ENCODE results near the gene MYH7B. TPM values are rescaled to one million over a fixed set of nuclear protein-coding genes. Genes with fewer than 3 reads are reported as not detected.

MYH7B gene
- total and polyA plus RNA-seq, 7 donors = 5.7 to 101 (median 11.5) TPM

GRCh38 chr20:34956751-34957472 is 1.2 kb downstream of the MYH7B start:
- no peaks in the 10 kb centered on the region for H3K9me3 ChIP-seq
- 54 to 75% (median 69%) methylated on average over 21 of the region's 21 CpGs for WGBS, 3 donors
- no peak for DNase-seq
- no peak for TF ChIP-seq CTCF (IDR thresholded peaks at IDR 0.05)
- peak overlapping the region; percentile 96 for H3K27ac ChIP-seq
- H3K4me1 ChIP-seq = peaks cover 22% of the 10 kb centered on the region
- ATAC-seq = no peak
- no peak overlapping the region for H3K4me3 ChIP-seq
- no peaks in the 10 kb centered on the region for H3K27me3 ChIP-seq (ENCODE audit: insufficient read depth in 3 of 3, low read length in 2 of 3)
- intact Hi-C loops (cut with DNase I) = loop anchor here in 1 of 2 donors (1.0 to 5.0 kb wide), 2 partner anchors 84 to 135 kb away; partner anchors contain the start of gene TRPC4AP
- H3K36me3 ChIP-seq (ENCODE audit: insufficient read depth in 1 of 2, low read depth in 1 of 2) = no peaks in the 10 kb centered on the region

GRCh38 chr20:34964486-34964885 is 8.8 kb downstream of the MYH7B start:
- no peak overlapping the region for H3K4me3 ChIP-seq
- intact Hi-C loops (cut with DNase I) = no loop called here
- H3K9me3 ChIP-seq = no peaks in the 10 kb centered on the region
- DNase-seq (no peak), ATAC-seq (no peak)
- no peak overlapping the region for H3K27ac ChIP-seq
- H3K4me1 ChIP-seq = peaks cover 10% of the 10 kb centered on the region
- H3K27me3 ChIP-seq (ENCODE audit: insufficient read depth in 3 of 3, low read length in 2 of 3) = no peaks in the 10 kb centered on the region
- no peak for TF ChIP-seq CTCF (IDR thresholded peaks at IDR 0.05)
- H3K36me3 ChIP-seq (ENCODE audit: insufficient read depth in 1 of 2, low read depth in 1 of 2) = no peaks in the 10 kb centered on the region
- WGBS, 3 donors = 86 to 91% (median 90%) methylated on average over 5 of the region's 5 CpGs

DNA sequence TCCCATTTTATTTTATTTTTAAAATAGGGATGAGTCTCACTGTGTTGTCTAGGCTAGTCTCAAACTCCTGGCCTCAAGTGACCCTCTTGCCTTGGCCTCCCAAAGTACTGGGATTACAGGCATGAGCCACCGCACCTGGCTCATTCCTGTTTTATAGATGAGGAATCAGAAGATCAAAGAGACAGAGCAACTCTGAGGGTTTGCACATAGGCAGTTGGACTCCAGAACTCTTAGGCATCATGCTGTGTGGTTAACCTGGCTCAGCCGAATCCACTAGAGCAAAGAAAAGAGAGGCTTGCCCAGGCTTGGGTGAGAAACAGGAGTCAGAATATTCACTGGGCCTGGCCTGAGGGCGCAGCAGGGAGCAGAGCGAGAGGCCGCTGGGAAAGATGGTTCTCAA is 9.4 kb downstream of the MYH7B start:
- no peaks in the 10 kb centered on the region for H3K27me3 ChIP-seq (ENCODE audit: insufficient read depth in 3 of 3, low read length in 2 of 3)
- no peak overlapping the region for H3K27ac ChIP-seq
- DNase-seq (no peak), ATAC-seq (no peak)
- no peaks in the 10 kb centered on the region for H3K9me3 ChIP-seq
- H3K36me3 ChIP-seq (ENCODE audit: insufficient read depth in 1 of 2, low read depth in 1 of 2) = no peaks in the 10 kb centered on the region
- no peak overlapping the region for H3K4me3 ChIP-seq
- peaks cover 10% of the 10 kb centered on the region for H3K4me1 ChIP-seq
- intact Hi-C loops (cut with DNase I) = no loop called here
- no peak for TF ChIP-seq CTCF (IDR thresholded peaks at IDR 0.05)
- WGBS, 3 donors = 89 to 95% (median 93%) methylated on average over 5 of the region's 5 CpGs

GRCh38 chr20:34967421-34967820 is 11.8 kb downstream of the MYH7B start:
- DNase-seq (no peak), ATAC-seq (no peak)
- intact Hi-C loops (cut with DNase I) = no loop called here
- Histone ChIP-seq H3K4me3 (no peak overlapping the region), H3K4me1 (peaks cover 10% of the 10 kb centered on the region), H3K36me3 (ENCODE audit: insufficient read depth in 1 of 2, low read depth in 1 of 2) (no peaks in the 10 kb centered on the region), H3K9me3 (no peaks in the 10 kb centered on the region), H3K27ac (no peak overlapping the region), H3K27me3 (ENCODE audit: insufficient read depth in 3 of 3, low read length in 2 of 3) (no peaks in the 10 kb centered on the region)
- 88 to 94% (median 89%) methylated on average over 5 of the region's 5 CpGs for WGBS, 3 donors
- TF ChIP-seq CTCF (IDR thresholded peaks at IDR 0.05) = no peak
